ENCODE results near the gene ANAPC4.

DNA sequence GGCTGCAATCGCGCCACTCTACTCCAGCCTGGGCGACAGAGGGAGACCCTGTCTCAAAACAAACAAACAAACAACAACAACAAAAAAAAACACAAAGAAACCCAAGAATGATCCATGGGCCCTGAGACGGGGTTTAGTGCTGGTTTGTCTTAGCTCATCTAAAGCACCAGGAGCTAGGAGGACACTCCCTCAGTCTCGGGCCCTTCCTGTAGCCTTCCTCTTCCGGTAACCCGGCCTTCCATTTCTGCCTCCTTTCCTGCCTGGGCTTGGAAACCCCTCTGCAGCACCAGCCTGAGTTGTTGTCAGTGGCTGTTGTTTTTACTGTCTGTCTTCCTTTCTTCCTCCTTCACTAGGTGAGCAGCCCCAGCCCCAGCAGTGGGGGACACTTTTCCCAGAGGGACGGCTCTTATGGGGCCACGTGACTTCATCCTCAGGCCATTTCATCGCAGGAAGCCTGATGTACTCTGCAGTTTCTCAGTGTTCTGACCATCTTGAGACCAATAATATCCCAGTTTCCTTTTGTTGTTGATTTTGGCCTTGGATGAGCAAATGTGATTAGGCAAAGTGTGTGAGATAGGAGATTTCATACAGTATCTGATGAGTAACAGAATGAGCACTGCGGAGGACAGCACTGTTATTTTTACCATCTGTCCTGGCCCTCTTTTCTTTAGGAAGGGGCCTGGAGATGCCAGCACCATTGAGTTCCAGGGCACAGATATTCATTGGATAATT, 90.1 kb downstream of the ANAPC4 start:
- TF ChIP-seq, protein P1, sequence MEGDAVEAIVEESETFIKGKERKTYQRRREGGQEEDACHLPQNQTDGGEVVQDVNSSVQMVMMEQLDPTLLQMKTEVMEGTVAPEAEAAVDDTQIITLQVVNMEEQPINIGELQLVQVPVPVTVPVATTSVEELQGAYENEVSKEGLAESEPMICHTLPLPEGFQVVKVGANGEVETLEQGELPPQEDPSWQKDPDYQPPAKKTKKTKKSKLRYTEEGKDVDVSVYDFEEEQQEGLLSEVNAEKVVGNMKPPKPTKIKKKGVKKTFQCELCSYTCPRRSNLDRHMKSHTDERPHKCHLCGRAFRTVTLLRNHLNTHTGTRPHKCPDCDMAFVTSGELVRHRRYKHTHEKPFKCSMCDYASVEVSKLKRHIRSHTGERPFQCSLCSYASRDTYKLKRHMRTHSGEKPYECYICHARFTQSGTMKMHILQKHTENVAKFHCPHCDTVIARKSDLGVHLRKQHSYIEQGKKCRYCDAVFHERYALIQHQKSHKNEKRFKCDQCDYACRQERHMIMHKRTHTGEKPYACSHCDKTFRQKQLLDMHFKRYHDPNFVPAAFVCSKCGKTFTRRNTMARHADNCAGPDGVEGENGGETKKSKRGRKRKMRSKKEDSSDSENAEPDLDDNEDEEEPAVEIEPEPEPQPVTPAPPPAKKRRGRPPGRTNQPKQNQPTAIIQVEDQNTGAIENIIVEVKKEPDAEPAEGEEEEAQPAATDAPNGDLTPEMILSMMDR (conservative IDR thresholded peaks at IDR 0.05 in 1 of 2, IDR thresholded peaks at IDR 0.05 in 1 of 2; ENCODE audit: extremely low read depth in 1 of 2, insufficient read depth in 1 of 2, low read depth in 1 of 2, low read length in 2 of 2) = no peak
- no peak for TF ChIP-seq EZH2 (IDR thresholded peaks at IDR 0.05; ENCODE audit: borderline replicate concordance, low read length)
